ENCODE measurements around the gene CST9.

DNA sequence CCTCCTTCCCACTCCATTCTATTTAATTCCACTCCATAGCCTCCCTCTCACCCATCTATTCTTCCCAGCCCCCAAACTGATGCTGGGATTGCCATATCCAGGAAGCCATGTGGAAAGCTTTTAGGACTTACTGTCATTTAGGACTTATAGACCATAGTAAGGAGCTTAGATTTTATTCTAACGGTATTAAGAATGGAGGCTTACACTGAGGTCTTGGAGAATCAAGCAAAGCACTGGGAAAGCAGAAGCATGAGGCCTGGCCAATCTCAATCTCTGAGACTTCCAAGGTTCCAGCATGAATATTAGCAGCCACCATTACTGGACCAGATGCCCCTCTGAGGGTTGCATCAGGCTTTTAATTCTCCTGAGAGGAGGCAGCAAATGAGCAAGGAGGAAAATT lies 1.4 kb downstream of the CST9 start:
- TF ChIP-seq, protein P1, sequence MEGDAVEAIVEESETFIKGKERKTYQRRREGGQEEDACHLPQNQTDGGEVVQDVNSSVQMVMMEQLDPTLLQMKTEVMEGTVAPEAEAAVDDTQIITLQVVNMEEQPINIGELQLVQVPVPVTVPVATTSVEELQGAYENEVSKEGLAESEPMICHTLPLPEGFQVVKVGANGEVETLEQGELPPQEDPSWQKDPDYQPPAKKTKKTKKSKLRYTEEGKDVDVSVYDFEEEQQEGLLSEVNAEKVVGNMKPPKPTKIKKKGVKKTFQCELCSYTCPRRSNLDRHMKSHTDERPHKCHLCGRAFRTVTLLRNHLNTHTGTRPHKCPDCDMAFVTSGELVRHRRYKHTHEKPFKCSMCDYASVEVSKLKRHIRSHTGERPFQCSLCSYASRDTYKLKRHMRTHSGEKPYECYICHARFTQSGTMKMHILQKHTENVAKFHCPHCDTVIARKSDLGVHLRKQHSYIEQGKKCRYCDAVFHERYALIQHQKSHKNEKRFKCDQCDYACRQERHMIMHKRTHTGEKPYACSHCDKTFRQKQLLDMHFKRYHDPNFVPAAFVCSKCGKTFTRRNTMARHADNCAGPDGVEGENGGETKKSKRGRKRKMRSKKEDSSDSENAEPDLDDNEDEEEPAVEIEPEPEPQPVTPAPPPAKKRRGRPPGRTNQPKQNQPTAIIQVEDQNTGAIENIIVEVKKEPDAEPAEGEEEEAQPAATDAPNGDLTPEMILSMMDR (IDR thresholded peaks at IDR 0.05; ENCODE audit: borderline replicate concordance, extremely low read depth, low read length, poor library complexity, severe bottlenecking): no peak
- no peak for TF ChIP-seq EZH2 (IDR thresholded peaks at IDR 0.05; ENCODE audit: borderline replicate concordance, low read depth, low read length, severe bottlenecking)

Data from DND-41 (cell line).